ENCODE results near the gene EI24.

EI24 gene

DNA sequence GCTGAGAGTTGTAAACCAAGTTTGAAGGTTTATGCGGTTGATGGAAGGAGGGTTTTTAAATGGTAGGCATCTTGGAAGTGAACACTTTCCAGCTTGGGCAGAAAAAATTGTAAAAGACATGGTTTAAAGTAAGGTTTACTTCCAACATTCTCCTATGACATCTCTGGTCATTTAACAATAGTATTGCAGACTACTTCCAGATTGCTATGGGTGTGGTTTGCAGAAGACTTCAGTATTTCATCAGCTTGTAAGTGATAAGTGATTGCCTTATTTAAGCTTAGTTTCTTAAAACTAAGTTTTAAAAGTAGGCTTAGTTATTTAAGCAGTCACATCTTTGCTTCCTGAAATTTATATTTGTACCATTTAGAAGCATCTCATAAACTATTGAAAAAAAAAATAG lies 16.2 kb downstream of the EI24 start:
- Histone ChIP-seq H4K20me1 (ENCODE audit: insufficient read depth, low read length) (no peaks in the 10 kb centered on the region), H3K4me3 (ENCODE audit: low read length) (no peak overlapping the region), H3K9ac (ENCODE audit: low read length) (no peak overlapping the region), H3K9me3 (ENCODE audit: insufficient read depth, low read length) (no peaks in the 10 kb centered on the region), H3K27me3 (ENCODE audit: low read depth, low read length) (no peaks in the 10 kb centered on the region), H3K4me1 (ENCODE audit: low read length) (peaks cover 19% of the 10 kb centered on the region), H3K79me2 (ENCODE audit: low read length) (no peaks in the 10 kb centered on the region), H2AFZ (ENCODE audit: low read depth, low read length) (no peak overlapping the region), H3K27ac (ENCODE audit: low read length) (no peak overlapping the region), H3K36me3 (replicated peaks; ENCODE audit: low read depth, low read length) (peaks cover 21% of the 10 kb centered on the region), H3K4me2 (ENCODE audit: low read length) (no peak overlapping the region)
- TF ChIP-seq EZH2phosphoT487 (IDR thresholded peaks at IDR 0.05; ENCODE audit: low read depth), result no peak
- TF ChIP-seq, protein P1, sequence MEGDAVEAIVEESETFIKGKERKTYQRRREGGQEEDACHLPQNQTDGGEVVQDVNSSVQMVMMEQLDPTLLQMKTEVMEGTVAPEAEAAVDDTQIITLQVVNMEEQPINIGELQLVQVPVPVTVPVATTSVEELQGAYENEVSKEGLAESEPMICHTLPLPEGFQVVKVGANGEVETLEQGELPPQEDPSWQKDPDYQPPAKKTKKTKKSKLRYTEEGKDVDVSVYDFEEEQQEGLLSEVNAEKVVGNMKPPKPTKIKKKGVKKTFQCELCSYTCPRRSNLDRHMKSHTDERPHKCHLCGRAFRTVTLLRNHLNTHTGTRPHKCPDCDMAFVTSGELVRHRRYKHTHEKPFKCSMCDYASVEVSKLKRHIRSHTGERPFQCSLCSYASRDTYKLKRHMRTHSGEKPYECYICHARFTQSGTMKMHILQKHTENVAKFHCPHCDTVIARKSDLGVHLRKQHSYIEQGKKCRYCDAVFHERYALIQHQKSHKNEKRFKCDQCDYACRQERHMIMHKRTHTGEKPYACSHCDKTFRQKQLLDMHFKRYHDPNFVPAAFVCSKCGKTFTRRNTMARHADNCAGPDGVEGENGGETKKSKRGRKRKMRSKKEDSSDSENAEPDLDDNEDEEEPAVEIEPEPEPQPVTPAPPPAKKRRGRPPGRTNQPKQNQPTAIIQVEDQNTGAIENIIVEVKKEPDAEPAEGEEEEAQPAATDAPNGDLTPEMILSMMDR (IDR thresholded peaks at IDR 0.05; ENCODE audit: low read depth, low read length), result no peak

DNA sequence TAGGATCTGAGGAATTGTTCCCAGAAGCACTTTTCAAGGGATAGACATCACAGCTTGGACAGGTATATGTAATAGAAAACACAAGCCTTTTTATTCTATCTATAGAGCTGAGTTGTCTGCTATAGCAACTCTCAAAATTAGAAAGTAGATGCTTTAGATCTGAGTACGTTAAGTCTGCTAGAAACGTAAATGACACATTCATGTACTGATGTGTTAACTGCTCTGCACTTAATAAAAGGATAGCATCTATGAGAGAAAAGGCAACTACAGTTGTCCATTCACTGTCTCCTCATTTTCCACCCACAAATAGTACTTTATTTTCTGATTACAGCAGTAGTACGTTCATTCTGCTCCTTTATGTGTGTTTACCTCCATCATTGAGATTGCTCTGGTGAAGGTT lies 17.3 kb downstream of the EI24 start:
- Histone ChIP-seq H3K36me3 (replicated peaks; ENCODE audit: low read depth, low read length) (peaks cover 17% of the 10 kb centered on the region), H3K4me1 (ENCODE audit: low read length) (peaks cover 24% of the 10 kb centered on the region), H3K9ac (ENCODE audit: low read length) (no peak overlapping the region), H3K9me3 (ENCODE audit: insufficient read depth, low read length) (no peaks in the 10 kb centered on the region), H3K27ac (ENCODE audit: low read length) (no peak overlapping the region), H3K4me2 (ENCODE audit: low read length) (no peak overlapping the region), H2AFZ (ENCODE audit: low read depth, low read length) (no peak overlapping the region), H3K79me2 (ENCODE audit: low read length) (peaks cover 5% of the 10 kb centered on the region), H3K4me3 (ENCODE audit: low read length) (no peak overlapping the region), H3K27me3 (ENCODE audit: low read depth, low read length) (no peaks in the 10 kb centered on the region), H4K20me1 (ENCODE audit: insufficient read depth, low read length) (no peaks in the 10 kb centered on the region)
- TF ChIP-seq, protein P1 (IDR thresholded peaks at IDR 0.05; ENCODE audit: low read depth, low read length), result no peak
- no peak for TF ChIP-seq EZH2phosphoT487 (IDR thresholded peaks at IDR 0.05; ENCODE audit: low read depth)

DNA sequence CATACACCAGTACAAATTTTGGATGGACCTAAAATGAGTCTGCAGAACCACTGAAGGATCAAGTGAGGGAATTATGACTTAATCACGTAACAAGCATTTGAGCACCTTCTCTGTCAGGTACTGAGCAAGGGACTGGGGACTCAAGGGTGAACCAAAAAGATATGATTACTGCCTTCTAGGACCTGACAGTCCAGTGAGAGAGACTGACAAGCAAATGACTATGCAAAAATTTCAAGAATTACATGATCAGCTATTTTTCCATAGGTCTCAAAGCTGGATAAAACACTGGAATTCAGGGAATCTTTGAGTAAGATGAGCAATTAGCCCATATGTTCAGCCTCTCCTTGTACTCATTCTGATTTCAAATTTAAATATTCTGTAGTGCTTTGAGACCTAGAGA lies 18.2 kb downstream of the EI24 start:
- peaks cover 16% of the 10 kb centered on the region for H3K36me3 ChIP-seq (replicated peaks; ENCODE audit: low read depth, low read length)

DNA sequence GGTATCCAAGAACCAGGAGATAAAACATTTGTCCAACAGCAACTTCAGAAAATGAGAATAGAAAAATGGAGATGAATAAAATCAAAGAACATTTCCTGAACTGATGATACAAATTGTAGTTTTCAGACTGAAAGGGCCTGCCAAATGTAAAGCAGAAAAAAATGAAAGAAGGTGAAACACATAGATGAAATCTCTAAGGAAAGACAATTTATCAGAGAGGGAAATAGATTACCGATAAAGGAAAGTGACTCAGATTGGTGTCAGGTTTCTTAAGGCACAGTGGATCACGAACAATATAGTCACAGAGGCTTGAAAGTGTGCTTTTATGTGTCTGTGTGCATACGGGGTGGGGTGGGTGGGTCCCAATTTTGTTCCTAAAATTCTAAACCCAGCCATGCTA lies 19.2 kb downstream of the EI24 start:
- no peaks in the 10 kb centered on the region for H3K9me3 ChIP-seq (ENCODE audit: insufficient read depth, low read length)
- no peak for TF ChIP-seq EZH2phosphoT487 (IDR thresholded peaks at IDR 0.05; ENCODE audit: low read depth)
- TF ChIP-seq, protein P1 (IDR thresholded peaks at IDR 0.05; ENCODE audit: low read depth, low read length), result no peak
- H3K27ac ChIP-seq (ENCODE audit: low read length), result no peak overlapping the region
- peaks cover 24% of the 10 kb centered on the region for H3K4me1 ChIP-seq (ENCODE audit: low read length)
- peak overlapping the region; percentile 44 for H3K9ac ChIP-seq (ENCODE audit: low read length)
- no peaks in the 10 kb centered on the region for H3K27me3 ChIP-seq (ENCODE audit: low read depth, low read length)
- H3K4me2 ChIP-seq (ENCODE audit: low read length), result peak overlapping the region; percentile 84
- peaks cover 6% of the 10 kb centered on the region for H3K36me3 ChIP-seq (replicated peaks; ENCODE audit: low read depth, low read length)
- H4K20me1 ChIP-seq (ENCODE audit: insufficient read depth, low read length), result no peaks in the 10 kb centered on the region
- peak overlapping the region; percentile 65 for H3K4me3 ChIP-seq (ENCODE audit: low read length)
- H2AFZ ChIP-seq (ENCODE audit: low read depth, low read length), result no peak overlapping the region
- peaks cover 19% of the 10 kb centered on the region for H3K79me2 ChIP-seq (ENCODE audit: low read length)

More for the DNA sequence above, 18.2 kb downstream of the EI24 start:
- H3K4me1 ChIP-seq (ENCODE audit: low read length), result peaks cover 24% of the 10 kb centered on the region
- no peak overlapping the region for H3K4me3 ChIP-seq (ENCODE audit: low read length)
- H3K9ac ChIP-seq (ENCODE audit: low read length), result no peak overlapping the region
- H3K27me3 ChIP-seq (ENCODE audit: low read depth, low read length), result no peaks in the 10 kb centered on the region
- TF ChIP-seq EZH2phosphoT487 (IDR thresholded peaks at IDR 0.05; ENCODE audit: low read depth), result no peak
- TF ChIP-seq, protein P1 (IDR thresholded peaks at IDR 0.05; ENCODE audit: low read depth, low read length), result no peak
- no peak overlapping the region for H3K4me2 ChIP-seq (ENCODE audit: low read length)
- no peak overlapping the region for H2AFZ ChIP-seq (ENCODE audit: low read depth, low read length)
- H3K27ac ChIP-seq (ENCODE audit: low read length), result no peak overlapping the region
- peaks cover 10% of the 10 kb centered on the region for H3K79me2 ChIP-seq (ENCODE audit: low read length)
- no peaks in the 10 kb centered on the region for H3K9me3 ChIP-seq (ENCODE audit: insufficient read depth, low read length)
- no peaks in the 10 kb centered on the region for H4K20me1 ChIP-seq (ENCODE audit: insufficient read depth, low read length)
